K562 (cell line): ENCODE results near the gene GRM5. TPM values are rescaled to one million over a fixed set of nuclear protein-coding genes. Genes with fewer than 3 reads are reported as not detected.

Experiments
- ATAC-seq: fragments of 200-7000 bp; cut with Tn5 transposase; 3 replicates; pipeline ENCODE4 v1.9.1; 2020; ENCODE audit warnings: moderate library complexity
- BruUV-seq: library from RNA; stranded (reverse); fragments of 400-500 nt; replicated peaks from 2 replicates; lab custom pipeline; 2021; lab: Mats Ljungman, UMichigan
- CTCF ChIA-PET: fragments of 300-600 bp; formaldehyde crosslinking; extraction: SDS; loops from one replicate; lab custom pipeline; 2021; ENCODE audit warnings: low intra/inter-chr PET ratio; lab: Yijun Ruan, JAX
- POLR2A ChIA-PET: fragments of 300-600, 350-650 bp; sonication (Branson Sonifier 250); formaldehyde crosslinking; extraction: SDS; loops from one replicate; lab custom pipeline; 2021; ENCODE audit warnings: antibody characterized with exemption, inconsistent platforms; lab: Yijun Ruan, JAX
- DNase-seq, 4 experiments: peaks; one replicate each; pipeline versions ENCODE4 v3.0.0 to v3.0.0-alpha.2; 2011 to 2018; ENCODE audit warnings: low spot score in 3 of 4, mixed read lengths in 3 of 4; ENCODE audit errors: extremely low read depth in 1 of 4
- FAIRE-seq: peaks from 2 replicates; lab custom pipeline; 2011; peaks lifted over from hg19 to GRCh38; lab: Jason Lieb, UNC
- H2AFZ ChIP-seq: 2 replicates; pipeline ENCODE4 v1.6.0; 2011; ENCODE audit warnings: low read depth, low read length, control low read depth, inconsistent platforms
- H3K27ac ChIP-seq: fragments of 200-600 bp; 3 replicates; pipeline ENCODE4 v1.8.0; 2011; ENCODE audit warnings: low read depth, mild to moderate bottlenecking, control low read depth, inconsistent platforms, low read length, moderate library complexity, mixed read lengths; ENCODE audit errors: extremely low read depth
- H3K27me3 ChIP-seq, 2 experiments: fragments of 300-600 bp in 1 of 2; 2 replicates in 1 of 2; 3 replicates in 1 of 2; pipeline versions ENCODE4 v1.6.0 to v1.8.0; 2011; ENCODE audit warnings: inconsistent platforms in 2 of 2, low read length in 2 of 2, mild to moderate bottlenecking in 1 of 2, mixed read lengths in 1 of 2, moderate library complexity in 1 of 2; ENCODE audit not compliant: control insufficient read depth in 2 of 2, insufficient read depth in 2 of 2
- H3K36me3 ChIP-seq: fragments of 300-600 bp; 3 replicates; pipeline ENCODE4 v1.8.0; 2011; ENCODE audit warnings: mild to moderate bottlenecking, low read length, inconsistent platforms; ENCODE audit not compliant: control insufficient read depth, insufficient read depth
- H3K4me1 ChIP-seq, 2 experiments: fragments of 200-600 bp in 1 of 2; replicated peaks in 1 of 2; 2 replicates in 1 of 2; 3 replicates in 1 of 2; pipeline versions ENCODE4 v1.5.1 to v1.8.0; 2011; ENCODE audit warnings: inconsistent platforms in 2 of 2, low read length in 2 of 2, mild to moderate bottlenecking in 1 of 2, mixed read lengths in 1 of 2, moderate library complexity in 1 of 2; ENCODE audit not compliant: control insufficient read depth in 2 of 2, insufficient read depth in 2 of 2
- H3K4me2 ChIP-seq: 2 replicates; pipeline ENCODE4 v1.6.1; 2011; ENCODE audit warnings: low read length, control low read depth, inconsistent platforms, mixed read lengths; ENCODE audit not compliant: insufficient read depth
- H3K4me3 ChIP-seq: fragments of 200-600 bp; sonication (generic), shearing (Covaris generic); 2 replicates; pipeline ENCODE4 v1.5.1; 2016; ENCODE audit warnings: control low read depth, inconsistent platforms
- H3K79me2 ChIP-seq: fragments of 200-600 bp; 3 replicates; pipeline ENCODE4 v1.8.0; 2011; ENCODE audit warnings: low read length, inconsistent platforms; ENCODE audit not compliant: control insufficient read depth, insufficient read depth
- H3K9ac ChIP-seq, 2 experiments: 2 replicates each; pipeline versions ENCODE4 v1.6.0 to v1.6.1; 2011; ENCODE audit warnings: low read depth in 2 of 2, low read length in 2 of 2, control low read depth in 1 of 2, inconsistent platforms in 1 of 2, mild to moderate bottlenecking in 1 of 2, mixed read lengths in 1 of 2; ENCODE audit not compliant: insufficient read depth in 1 of 2
- H3K9me1 ChIP-seq: one replicate; pipeline ENCODE4 v1.6.0; 2011; ENCODE audit warnings: inconsistent platforms, mild to moderate bottlenecking, low read length, moderate library complexity; ENCODE audit not compliant: control insufficient read depth, insufficient read depth
- H3K9me3 ChIP-seq: replicated peaks from 2 replicates; pipeline ENCODE4 v1.5.1; 2011; ENCODE audit warnings: low read depth, low read length, inconsistent platforms; ENCODE audit not compliant: control insufficient read depth, insufficient read depth
- H4K20me1 ChIP-seq: replicated peaks from 2 replicates; pipeline ENCODE4 v1.6.1; 2011; ENCODE audit warnings: low read length, inconsistent platforms, mixed read lengths; ENCODE audit not compliant: control insufficient read depth, insufficient read depth
- ARNT ChIP-seq, 2 experiments: fragments of 450-650 bp; IDR thresholded peaks; 2 replicates each; pipeline ENCODE4 v1.6.1; 2016; ENCODE audit warnings: mild to moderate bottlenecking in 1 of 2
- GATAD2A ChIP-seq: fragments of 450-650 bp; IDR thresholded peaks from 2 replicates; pipeline ENCODE4 v1.6.1; 2017
- PYGO2 ChIP-seq: fragments of 450-650 bp; IDR thresholded peaks from 2 replicates; pipeline ENCODE4 v1.6.1; 2016; ENCODE audit warnings: mild to moderate bottlenecking, missing genetic modification characterization, moderate library complexity, missing compliant biosample characterization
- TCF7 ChIP-seq: sonication (generic); IDR thresholded peaks from 2 replicates; pipeline ENCODE4 v1.6.1; 2016; ENCODE audit warnings: antibody characterized with exemption, borderline replicate concordance
- ZNF830 ChIP-seq: fragments of 250-450 bp; sonication (Bioruptor Pico); IDR thresholded peaks from 2 replicates; pipeline ENCODE4 v1.5.0; 2021; ENCODE audit warnings: mild to moderate bottlenecking
- WGBS: fragments of 100-300 bp; shearing (Covaris generic); methylation state at CpG from one replicate; pipeline ENCODE4 v1.1.6; 2016; ENCODE audit warnings: low coverage, mixed read lengths; ENCODE audit not compliant: insufficient coverage; ENCODE audit errors: missing lambda C conversion rate; 5-methylcytosine and 5-hydroxymethylcytosine counted together
- in situ Hi-C: fragments of 300-500 bp; cut with MboI; formaldehyde crosslinking; loops from 4 replicates; pipeline ENCODE4 v1.15.0; 2018; ENCODE audit warnings: inconsistent platforms, mixed read lengths
- intact Hi-C: fragments of 100-400 bp; cut with micrococcal nuclease; formaldehyde crosslinking; loops from 2 replicates; pipeline ENCODE4 v1.14.2; 2022
- polyA plus RNA-seq, 8 experiments: library from polyadenylated mRNA; depleted of rRNA in 4 of 8; stranded (reverse) in 5 of 8; unstranded in 3 of 8; fragments of >200 nt; fragmentation: Nextera tagmentation in 2 of 8; fragmentation: Illumina TruSeq in 1 of 8; extraction: Ambion mirVana in 2 of 8; extraction: Trizol in 1 of 8; gene quantifications; 2 replicates each; pipeline versions ENCODE4 v1.2.1 to v1.2.3, GENCODE V29; 2011 to 2014; ENCODE audit warnings: inconsistent platforms in 1 of 8, missing spikeins in 1 of 8
- total RNA-seq, 7 experiments: library from RNA; depleted of rRNA in 6 of 7; stranded (reverse); fragments of >200 nt in 6 of 7; fragmentation: Illumina TruSeq in 2 of 7; extraction: Trizol in 2 of 7; gene quantifications; 2 replicates each; pipeline versions ENCODE4 v1.2.1 to v1.2.3, GENCODE V29; 2011 to 2021; ENCODE audit warnings: low replicate concordance in 1 of 7
- TF ChIP-seq, protein P1 (sequence below): sonication (generic); IDR thresholded peaks from 2 replicates; pipeline ENCODE4 v1.6.1; 2016
- TF ChIP-seq, protein P2 (sequence below): fragments of 250-450 bp; sonication (Bioruptor Pico); IDR thresholded peaks from 2 replicates; pipeline ENCODE4 v1.8.0; 2022; ENCODE audit warnings: moderate library complexity, mild to moderate bottlenecking, inconsistent platforms
- TF ChIP-seq, protein P3 (sequence below): fragments of 250-450 bp; sonication (Bioruptor Pico); IDR thresholded peaks from 2 replicates; pipeline ENCODE4 v1.8.0; 2022; ENCODE audit warnings: inconsistent platforms
- TF ChIP-seq, protein P4 (sequence below): fragments of 250-450 bp; sonication (Bioruptor Pico); IDR thresholded peaks from 2 replicates; pipeline ENCODE4 v1.8.0; 2021; ENCODE audit warnings: moderate library complexity, mild to moderate bottlenecking, inconsistent platforms

The GRM5 gene
- total and polyA plus RNA-seq, 9 of the 15 experiments (the other 6 are each of a cell fraction or from before 2014, with no cell fraction given), result not detected

DNA sequence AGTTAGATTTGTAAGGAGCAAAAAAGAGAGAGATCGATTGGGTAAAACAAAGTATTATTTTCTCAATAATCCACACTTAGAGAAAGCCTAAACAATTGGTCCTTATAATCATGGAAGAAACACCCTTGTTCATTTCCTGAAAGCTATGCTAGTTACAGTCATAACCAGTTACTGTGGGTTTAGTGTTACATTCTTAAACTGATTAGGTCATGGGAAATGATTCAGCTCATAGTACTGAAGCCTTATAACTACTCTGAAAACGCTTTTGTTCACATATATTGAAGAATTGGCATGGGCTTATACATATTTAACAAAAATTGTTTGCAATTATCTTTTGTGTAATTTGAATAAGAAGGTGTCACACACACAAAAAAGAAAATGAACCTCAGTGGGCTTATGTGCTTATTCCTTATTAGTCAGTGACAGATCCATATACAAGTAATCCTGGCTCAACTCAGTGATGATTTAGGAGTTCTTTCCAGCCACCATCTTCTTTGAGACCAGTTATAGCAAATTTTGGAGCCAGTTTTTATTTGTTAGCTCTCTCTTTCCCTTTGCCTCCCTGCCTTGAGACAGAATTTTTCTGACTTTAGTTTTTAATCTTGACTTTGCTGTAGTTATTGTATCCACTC lies 529.8 kb downstream of the GRM5 start:
- H3K27ac ChIP-seq, result no peak overlapping the region
- H3K4me3 ChIP-seq, result no peak overlapping the region
- H3K27me3 ChIP-seq, result no peaks in the 10 kb centered on the region
- H3K36me3 ChIP-seq, result no peaks in the 10 kb centered on the region
- no peaks in the 10 kb centered on the region for H3K9me1 ChIP-seq
- H4K20me1 ChIP-seq, result no peaks in the 10 kb centered on the region
- no peaks in the 10 kb centered on the region for H3K4me1 ChIP-seq
- POLR2A ChIA-PET, result no interaction called here
- CTCF ChIA-PET, result no interaction called here
- H2AFZ ChIP-seq, result no peak overlapping the region
- FAIRE-seq, result no peak
- no peaks in the 10 kb centered on the region for H3K9me3 ChIP-seq
- ATAC-seq, result no peak
- WGBS, result 0% methylated on average over 2 of the region's 2 CpGs
- H3K79me2 ChIP-seq, result no peaks in the 10 kb centered on the region
- TF ChIP-seq GATAD2A, result no peak
- TF ChIP-seq, protein P1, sequence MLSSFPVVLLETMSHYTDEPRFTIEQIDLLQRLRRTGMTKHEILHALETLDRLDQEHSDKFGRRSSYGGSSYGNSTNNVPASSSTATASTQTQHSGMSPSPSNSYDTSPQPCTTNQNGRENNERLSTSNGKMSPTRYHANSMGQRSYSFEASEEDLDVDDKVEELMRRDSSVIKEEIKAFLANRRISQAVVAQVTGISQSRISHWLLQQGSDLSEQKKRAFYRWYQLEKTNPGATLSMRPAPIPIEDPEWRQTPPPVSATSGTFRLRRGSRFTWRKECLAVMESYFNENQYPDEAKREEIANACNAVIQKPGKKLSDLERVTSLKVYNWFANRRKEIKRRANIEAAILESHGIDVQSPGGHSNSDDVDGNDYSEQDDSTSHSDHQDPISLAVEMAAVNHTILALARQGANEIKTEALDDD, result peak; percentile 45; the same call in 1 of the 2 replicates
- BruUV-seq, result no TSS peak
- H3K9ac ChIP-seq, result no peak overlapping the region
- DNase-seq, result no peak
- in situ Hi-C loops (no loop called here), intact Hi-C loops (no loop called here)
- H3K4me2 ChIP-seq, result no peak overlapping the region

DNA sequence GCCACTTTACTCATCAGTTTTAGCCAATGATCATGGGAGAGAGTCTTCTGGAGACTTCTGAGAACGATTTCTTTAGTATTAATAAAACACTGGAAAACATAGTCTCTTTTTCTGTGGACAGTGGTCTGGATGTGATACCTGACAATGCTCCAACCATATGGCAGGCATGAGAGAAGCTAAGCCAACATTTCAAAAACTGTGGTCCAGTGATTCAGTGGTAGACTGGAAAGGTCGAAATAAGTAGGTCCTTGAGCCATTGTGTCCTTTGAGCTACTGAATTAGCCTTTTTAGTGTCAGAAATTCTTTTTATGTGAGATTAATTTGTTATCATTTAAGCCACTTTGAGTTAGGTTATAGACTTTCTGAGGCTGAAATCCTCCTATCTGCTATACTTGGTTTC lies 530.5 kb downstream of the GRM5 start:
- Histone ChIP-seq H3K4me3 (no peak overlapping the region), H3K9me1 (no peaks in the 10 kb centered on the region), H3K36me3 (no peaks in the 10 kb centered on the region), H3K4me2 (no peak overlapping the region), H3K27ac (no peak overlapping the region), H3K9ac (no peak overlapping the region), H2AFZ (no peak overlapping the region), H3K4me1 (no peaks in the 10 kb centered on the region), H3K27me3 (no peaks in the 10 kb centered on the region), H3K79me2 (no peaks in the 10 kb centered on the region), H4K20me1 (no peaks in the 10 kb centered on the region), H3K9me3 (no peaks in the 10 kb centered on the region)
- POLR2A ChIA-PET, result no interaction called here
- DNase-seq (no peak), ATAC-seq (no peak), FAIRE-seq (no peak)
- BruUV-seq, result no TSS peak
- CTCF ChIA-PET, result no interaction called here
- WGBS, result 0% methylated on average over 2 of the region's 2 CpGs
- intact Hi-C loops (no loop called here), in situ Hi-C loops (no loop called here)
- TF ChIP-seq TCF7 (no peak), ZNF830 (CRISPR knock-in tag) (no peak), PYGO2 (tag) (no peak), ARNT (IDR thresholded peaks at IDR 0.05) (no peak)
- TF ChIP-seq, protein P2, sequence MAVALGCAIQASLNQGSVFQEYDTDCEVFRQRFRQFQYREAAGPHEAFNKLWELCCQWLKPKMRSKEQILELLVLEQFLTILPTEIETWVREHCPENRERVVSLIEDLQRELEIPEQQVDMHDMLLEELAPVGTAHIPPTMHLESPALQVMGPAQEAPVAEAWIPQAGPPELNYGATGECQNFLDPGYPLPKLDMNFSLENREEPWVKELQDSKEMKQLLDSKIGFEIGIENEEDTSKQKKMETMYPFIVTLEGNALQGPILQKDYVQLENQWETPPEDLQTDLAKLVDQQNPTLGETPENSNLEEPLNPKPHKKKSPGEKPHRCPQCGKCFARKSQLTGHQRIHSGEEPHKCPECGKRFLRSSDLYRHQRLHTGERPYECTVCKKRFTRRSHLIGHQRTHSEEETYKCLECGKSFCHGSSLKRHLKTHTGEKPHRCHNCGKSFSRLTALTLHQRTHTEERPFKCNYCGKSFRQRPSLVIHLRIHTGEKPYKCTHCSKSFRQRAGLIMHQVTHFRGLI (CRISPR knock-in tag), result no peak
- TF ChIP-seq, protein P3, sequence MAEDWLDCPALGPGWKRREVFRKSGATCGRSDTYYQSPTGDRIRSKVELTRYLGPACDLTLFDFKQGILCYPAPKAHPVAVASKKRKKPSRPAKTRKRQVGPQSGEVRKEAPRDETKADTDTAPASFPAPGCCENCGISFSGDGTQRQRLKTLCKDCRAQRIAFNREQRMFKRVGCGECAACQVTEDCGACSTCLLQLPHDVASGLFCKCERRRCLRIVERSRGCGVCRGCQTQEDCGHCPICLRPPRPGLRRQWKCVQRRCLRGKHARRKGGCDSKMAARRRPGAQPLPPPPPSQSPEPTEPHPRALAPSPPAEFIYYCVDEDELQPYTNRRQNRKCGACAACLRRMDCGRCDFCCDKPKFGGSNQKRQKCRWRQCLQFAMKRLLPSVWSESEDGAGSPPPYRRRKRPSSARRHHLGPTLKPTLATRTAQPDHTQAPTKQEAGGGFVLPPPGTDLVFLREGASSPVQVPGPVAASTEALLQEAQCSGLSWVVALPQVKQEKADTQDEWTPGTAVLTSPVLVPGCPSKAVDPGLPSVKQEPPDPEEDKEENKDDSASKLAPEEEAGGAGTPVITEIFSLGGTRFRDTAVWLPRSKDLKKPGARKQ (CRISPR knock-in tag), result no peak
- TF ChIP-seq, protein P4, sequence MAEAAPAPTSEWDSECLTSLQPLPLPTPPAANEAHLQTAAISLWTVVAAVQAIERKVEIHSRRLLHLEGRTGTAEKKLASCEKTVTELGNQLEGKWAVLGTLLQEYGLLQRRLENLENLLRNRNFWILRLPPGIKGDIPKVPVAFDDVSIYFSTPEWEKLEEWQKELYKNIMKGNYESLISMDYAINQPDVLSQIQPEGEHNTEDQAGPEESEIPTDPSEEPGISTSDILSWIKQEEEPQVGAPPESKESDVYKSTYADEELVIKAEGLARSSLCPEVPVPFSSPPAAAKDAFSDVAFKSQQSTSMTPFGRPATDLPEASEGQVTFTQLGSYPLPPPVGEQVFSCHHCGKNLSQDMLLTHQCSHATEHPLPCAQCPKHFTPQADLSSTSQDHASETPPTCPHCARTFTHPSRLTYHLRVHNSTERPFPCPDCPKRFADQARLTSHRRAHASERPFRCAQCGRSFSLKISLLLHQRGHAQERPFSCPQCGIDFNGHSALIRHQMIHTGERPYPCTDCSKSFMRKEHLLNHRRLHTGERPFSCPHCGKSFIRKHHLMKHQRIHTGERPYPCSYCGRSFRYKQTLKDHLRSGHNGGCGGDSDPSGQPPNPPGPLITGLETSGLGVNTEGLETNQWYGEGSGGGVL (CRISPR knock-in tag), result no peak
